NB4 (cell line): ENCODE measurements around the gene TNFRSF12A.
"Not testable (repeated sequence)": the region's sequence is repeated elsewhere in the genome, so short reads cannot be mapped to it uniquely, and the experiment has no call there.

Experiments used
- DNase-seq: peaks from one replicate; pipeline ENCODE4 v3.0.0; 2010; ENCODE audit warnings: low read depth
- H3K4me3 ChIP-seq: one replicate; pipeline ENCODE4 v1.5.1; 2011; ENCODE audit warnings: mild to moderate bottlenecking, low read depth, low read length, moderate library complexity
- MYC ChIP-seq: IDR thresholded peaks from 2 replicates; pipeline ENCODE4 v1.6.1; 2011; ENCODE audit warnings: low read depth, low read length
- POLR2A ChIP-seq: IDR thresholded peaks from 2 replicates; pipeline ENCODE4 v1.6.1; 2011; ENCODE audit warnings: mild to moderate bottlenecking; ENCODE audit not compliant: insufficient read length; ENCODE audit errors: extremely low read depth
- TF ChIP-seq, protein P1 (sequence below): IDR thresholded peaks from 2 replicates; pipeline ENCODE4 v1.6.1; 2011; ENCODE audit warnings: low read depth, low read length
- TF ChIP-seq, protein P2 (sequence below): IDR thresholded peaks from one replicate; pipeline ENCODE4 v1.5.1; 2012; ENCODE audit warnings: low read depth, low read length

The TNFRSF12A gene

DNA sequence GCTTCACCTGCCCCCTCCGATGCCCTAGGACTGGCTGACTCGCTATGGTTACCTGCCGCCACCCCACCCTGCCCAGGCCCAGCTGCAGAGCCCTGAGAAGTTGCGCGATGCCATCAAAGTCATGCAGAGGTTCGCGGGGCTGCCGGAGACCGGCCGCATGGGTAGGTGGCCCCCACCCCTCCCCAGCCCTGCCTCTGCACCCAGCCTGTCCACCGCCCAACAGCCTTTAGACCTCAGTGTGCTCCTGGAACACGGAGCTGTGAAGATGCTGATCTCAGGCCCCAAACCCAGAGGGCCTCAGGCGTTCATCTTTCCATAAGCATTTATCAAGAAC, 27.2 kb downstream of the TNFRSF12A start:
- DNase-seq: no peak
- TF ChIP-seq, protein P1, sequence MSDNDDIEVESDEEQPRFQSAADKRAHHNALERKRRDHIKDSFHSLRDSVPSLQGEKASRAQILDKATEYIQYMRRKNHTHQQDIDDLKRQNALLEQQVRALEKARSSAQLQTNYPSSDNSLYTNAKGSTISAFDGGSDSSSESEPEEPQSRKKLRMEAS: no peak
- TF ChIP-seq POLR2A (no peak), MYC (no peak)
- TF ChIP-seq, protein P2, sequence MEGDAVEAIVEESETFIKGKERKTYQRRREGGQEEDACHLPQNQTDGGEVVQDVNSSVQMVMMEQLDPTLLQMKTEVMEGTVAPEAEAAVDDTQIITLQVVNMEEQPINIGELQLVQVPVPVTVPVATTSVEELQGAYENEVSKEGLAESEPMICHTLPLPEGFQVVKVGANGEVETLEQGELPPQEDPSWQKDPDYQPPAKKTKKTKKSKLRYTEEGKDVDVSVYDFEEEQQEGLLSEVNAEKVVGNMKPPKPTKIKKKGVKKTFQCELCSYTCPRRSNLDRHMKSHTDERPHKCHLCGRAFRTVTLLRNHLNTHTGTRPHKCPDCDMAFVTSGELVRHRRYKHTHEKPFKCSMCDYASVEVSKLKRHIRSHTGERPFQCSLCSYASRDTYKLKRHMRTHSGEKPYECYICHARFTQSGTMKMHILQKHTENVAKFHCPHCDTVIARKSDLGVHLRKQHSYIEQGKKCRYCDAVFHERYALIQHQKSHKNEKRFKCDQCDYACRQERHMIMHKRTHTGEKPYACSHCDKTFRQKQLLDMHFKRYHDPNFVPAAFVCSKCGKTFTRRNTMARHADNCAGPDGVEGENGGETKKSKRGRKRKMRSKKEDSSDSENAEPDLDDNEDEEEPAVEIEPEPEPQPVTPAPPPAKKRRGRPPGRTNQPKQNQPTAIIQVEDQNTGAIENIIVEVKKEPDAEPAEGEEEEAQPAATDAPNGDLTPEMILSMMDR: no peak
- H3K4me3 ChIP-seq: peak overlapping the region; percentile 44

DNA sequence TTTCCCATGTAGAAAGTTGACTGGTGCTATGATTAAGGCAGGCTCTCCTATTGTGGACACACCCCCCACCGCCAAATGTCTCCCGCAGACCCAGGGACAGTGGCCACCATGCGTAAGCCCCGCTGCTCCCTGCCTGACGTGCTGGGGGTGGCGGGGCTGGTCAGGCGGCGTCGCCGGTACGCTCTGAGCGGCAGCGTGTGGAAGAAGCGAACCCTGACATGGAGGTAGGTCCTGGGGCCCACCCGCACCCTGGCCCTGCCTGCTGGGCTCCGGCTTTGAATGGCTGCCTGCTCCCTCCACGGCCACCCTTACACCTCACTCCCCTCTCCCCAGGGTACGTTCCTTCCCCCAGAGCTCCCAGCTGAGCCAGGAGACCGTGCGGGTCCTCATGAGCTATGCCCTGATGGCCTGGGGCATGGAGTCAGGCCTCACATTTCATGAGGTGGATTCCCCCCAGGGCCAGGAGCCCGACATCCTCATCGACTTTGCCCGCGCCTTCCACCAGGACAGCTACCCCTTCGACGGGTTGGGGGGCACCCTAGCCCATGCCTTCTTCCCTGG, 29.8 kb downstream of the TNFRSF12A start:
- no peak overlapping the region for H3K4me3 ChIP-seq
- no peak for DNase-seq
- TF ChIP-seq, protein P1: no peak
- TF ChIP-seq, protein P2: no peak
- no peak for TF ChIP-seq POLR2A
- TF ChIP-seq MYC: no peak

DNA sequence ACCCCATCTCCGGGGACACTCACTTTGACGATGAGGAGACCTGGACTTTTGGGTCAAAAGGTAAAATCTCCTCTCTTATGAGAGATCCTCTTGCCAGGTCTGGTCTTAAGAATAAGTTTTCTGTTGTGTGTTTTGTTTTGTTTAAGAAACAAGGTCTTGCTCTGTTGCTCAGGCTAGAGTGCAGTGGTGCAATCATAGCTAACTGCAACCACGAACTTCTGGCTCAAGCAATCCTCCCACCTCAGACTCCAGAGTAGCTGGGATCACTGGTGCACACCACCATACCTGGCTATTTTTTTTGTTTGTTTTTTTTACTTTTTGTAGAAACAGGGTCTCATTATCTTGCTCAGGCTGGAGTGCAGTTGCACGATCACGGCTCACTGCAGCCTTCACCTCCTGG, 30.3 kb downstream of the TNFRSF12A start:
- no peak for TF ChIP-seq MYC
- TF ChIP-seq, protein P1: no peak
- no peak for TF ChIP-seq POLR2A
- TF ChIP-seq, protein P2: no peak
- H3K4me3 ChIP-seq: no peak overlapping the region
- peak; percentile 63 for DNase-seq

DNA sequence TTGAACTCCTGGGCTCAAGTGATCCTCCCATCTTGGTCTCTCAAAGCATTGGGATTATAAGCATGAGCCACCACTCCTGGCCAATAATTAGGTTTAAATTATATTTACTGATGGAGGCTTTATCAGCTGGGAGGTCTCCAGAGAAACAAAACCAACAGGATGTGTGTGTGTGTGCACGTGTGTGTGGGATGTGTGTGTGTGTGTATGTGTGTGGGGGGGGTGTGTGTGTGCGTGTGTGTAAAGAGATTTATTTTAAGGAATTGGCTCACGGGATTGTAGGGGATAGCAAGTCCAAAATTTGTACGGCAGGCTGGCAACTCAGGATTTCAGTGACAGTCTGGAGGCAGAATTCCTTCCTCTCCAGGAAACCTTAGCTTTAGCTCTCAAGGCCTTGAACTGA, 30.8 kb downstream of the TNFRSF12A start:
- H3K4me3 ChIP-seq: no peak overlapping the region

DNA sequence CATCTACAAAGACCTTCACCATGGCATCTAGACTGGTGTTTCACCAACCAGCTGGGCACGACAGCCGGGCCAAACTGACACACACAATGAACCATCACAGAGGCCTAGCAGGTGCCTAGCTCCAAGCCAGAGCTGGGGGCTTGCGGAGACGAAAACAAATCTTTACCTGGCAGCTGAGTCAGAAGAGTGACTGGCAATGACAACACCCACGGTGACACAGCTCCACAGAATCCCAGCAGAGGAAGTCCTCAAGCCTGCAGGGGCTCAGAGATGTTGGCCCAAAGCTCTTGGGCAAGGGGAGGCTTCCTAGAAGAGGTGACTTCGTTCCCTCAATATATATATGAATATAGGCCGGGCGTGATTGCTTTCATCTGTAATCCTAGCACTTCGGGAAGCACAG, 31.3 kb downstream of the TNFRSF12A start:
- no peak overlapping the region for H3K4me3 ChIP-seq
- peak; percentile 63 for DNase-seq
- no peak for TF ChIP-seq POLR2A
- TF ChIP-seq, protein P2: no peak
- TF ChIP-seq, protein P1: no peak
- no peak for TF ChIP-seq MYC

More for the DNA sequence above, 30.8 kb downstream of the TNFRSF12A start:
- TF ChIP-seq, protein P1: no peak
- TF ChIP-seq MYC: no peak
- TF ChIP-seq, protein P2: no peak
- no peak for TF ChIP-seq POLR2A
- DNase-seq: no peak

DNA sequence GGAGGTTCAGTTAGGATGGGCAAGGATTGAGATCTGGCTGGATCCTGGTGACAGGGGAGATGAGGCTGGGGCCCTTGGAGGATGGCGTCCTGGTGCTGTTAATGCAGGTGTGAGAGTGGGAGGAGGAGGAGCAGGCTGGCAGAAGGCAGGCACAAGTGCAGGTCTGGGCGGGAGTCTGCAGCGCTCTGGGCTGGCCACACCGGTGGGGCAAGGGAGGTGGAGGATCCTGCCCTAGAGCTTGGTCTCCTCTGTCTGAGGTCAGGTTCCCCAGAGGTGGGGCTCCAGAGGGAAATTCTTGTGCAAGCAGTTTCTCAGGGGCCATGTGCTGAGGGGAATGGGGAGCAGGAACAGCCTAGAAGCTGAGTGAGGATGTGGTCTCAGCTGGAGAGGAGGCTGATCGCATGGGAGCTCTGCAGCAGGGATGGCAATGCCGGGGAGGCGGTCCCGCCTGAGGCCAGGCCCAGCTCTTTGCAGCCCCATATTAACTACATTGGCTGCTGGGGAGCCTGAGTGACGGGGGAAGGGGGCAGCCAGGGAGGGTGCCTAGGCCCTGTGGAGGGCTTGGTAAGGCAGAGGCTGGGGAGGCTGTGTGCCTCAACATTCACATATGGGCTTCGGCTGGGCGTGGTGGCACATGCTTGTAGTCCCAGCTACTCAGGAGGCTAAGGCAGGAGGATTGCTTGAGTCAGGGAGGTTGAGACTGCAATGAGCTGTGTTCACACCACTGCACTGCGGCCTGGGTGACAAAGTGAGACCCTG, 32.6 kb downstream of the TNFRSF12A start:
- DNase-seq, H3K4me3 ChIP-seq: not testable (repeated sequence)

DNA sequence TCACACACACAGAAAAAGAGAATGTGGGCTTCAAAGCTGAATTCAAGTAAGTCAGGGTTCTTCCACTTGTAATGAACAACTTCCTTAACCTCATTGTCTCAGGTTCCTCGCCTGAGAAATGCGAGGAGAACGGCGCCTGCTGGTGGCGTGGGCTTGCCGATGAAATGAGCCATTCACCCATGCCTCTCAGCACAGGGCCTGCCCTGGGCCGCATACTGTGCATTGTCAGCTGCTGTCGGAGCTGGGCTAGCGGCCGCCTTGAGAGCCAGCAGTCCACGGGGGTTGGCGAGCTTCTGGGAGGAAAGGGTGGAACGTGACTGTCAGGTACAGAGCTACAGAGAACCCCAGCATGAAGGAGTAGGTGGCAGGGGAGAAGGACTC, 33.2 kb downstream of the TNFRSF12A start:
- DNase-seq: peak; percentile 44
- not testable (repeated sequence) for H3K4me3 ChIP-seq
